Stimulated activated CD8-positive, alpha-beta memory T cell treated with anti-CD3 and anti-CD28 coated beads, Interleukin-12 subunit alpha, Interleukin-12 subunit beta, amount 100 ng/mL, for 24 hours (primary cell): ENCODE results near the gene G6PD.
"Not testable (repeated sequence)": the region's sequence is repeated elsewhere in the genome, so short reads cannot be mapped to it uniquely, and the experiment has no call there.

Experiments
- DNase-seq: peaks from one replicate; pipeline ENCODE4 v3.0.0-alpha.2; 2020; ENCODE audit errors: extremely low read depth

Gene G6PD

DNA sequence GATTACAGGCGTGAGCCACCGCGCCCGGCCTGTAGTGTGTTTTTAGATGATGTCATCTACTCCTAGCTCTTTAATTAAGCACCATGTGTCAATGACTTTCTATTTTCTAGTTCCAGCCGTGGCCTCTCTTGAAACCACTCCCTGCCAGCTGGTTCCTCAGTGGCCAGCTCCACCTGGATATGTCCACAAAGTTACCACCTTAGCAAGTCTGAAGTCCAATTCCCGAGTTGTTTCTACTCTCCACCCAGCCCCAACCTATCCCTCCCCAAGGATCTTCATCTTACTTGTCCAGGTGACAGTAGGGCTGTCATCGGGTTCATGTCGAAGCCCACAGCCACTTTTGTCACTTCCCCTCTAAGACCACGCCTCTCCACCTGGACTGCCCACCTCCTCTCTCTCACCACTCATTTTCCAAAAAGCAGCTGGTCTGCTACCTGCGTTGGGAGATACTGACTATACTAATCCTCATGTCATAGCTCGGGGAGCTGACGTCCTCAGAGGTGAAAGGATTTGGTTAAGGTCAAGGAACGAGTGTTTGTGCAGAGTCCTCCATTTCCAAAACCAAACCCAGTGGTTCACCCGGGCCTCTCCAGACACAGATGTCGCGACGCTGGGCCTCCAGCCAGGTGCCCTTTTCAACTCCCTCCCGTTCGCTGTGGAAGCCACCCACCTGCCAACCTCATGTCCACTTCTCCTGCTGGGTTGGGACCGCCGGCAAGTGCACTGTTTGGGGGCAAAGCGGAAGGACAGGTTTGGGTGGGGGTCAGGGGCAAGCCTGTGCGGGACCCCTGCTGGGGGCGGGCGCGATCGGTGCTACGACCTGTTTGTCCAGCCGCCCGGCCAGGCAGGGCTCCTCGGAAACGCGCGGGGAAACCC is 31.3 kb downstream of the G6PD start:
- no peak for DNase-seq

DNA sequence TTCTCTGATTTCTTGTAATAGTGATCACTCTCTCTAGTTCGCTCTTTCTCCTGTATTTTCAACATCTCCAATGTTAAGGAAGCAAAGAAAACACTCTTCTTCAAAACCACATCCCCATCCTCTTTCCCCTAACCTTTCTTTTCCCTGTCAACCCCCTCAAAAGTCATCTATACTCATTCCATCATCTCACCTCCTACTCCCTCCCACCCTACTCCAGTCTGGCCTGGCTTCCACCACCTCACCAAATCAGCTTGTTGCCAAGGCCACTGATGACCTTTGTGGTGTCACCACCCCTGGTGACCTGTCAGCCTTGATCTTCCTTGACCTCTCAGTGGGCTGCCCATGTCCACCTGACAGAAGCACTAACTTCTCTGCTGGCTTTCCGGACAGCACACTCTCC is 32.9 kb downstream of the G6PD start:
- no peak for DNase-seq

DNA sequence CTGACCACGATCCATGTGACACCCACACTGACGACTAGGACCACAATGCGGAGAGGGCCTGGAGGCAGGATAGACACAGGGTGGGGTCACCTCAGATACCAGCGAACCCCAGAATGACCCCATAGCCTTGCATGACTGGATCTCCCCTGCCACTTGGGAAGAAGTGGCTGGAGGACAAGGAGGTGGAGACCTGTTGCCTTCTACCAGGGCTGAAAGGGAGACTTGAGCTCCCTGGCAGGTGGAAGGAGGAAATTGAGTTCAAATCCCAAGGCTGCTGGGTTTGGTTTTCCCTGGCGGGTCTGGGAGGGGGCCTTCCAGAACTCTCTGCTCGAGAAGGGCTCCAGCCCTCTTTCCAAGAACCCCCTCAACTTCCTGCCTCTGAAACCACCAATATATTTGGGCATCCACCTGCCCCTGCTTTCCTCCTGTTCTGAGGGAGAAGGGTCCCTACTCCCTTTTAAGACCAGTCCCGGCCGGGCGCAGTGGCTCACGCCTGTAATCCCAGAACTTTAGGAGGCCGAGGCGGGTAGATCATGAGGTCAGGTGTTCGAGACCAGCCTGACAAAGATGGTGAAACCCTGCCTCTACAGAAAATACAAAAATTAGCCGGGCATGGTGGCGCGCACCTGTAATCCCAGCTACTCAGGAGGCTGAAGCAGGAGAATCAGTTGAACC is 33.6 kb downstream of the G6PD start:
- DNase-seq, result no peak

DNA sequence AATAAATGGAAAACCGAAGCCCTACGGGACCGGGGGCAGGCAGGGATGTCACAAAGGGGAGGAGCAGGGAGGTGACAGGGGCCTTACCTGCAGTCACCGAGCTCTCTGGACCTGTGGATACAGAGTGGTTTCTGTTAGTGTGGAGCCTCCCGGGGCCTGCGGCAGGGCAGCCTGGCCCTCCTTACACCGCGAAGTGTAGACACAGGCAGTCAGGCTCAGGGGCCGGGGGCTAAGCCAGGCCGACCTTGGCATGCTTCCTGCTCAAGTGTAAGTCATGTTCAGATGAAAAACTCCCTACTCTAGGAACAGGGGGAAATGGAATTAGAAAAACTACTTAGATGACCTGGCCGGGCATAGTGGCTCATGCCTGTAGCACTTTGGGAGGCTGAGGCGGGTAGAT is 34.9 kb downstream of the G6PD start:
- DNase-seq, result no peak

DNA sequence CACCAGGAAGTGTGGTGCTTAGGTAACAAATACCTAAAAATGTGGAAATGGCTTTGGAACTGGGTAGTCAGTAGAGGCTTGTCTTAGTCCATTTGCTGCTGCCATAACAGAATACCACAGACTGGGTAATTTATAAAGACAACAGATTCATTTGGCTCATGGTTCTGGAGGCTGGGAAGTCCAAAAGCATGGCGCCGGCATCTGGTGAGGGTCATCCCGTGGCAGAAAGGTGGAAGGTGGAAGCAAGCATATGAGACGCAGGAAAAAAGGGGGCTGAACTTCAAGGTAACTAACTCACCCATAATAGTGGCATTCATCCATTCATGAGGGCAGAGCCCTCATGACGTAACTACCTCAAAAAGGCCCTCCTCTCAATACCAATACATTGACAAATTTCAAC is 37.2 kb downstream of the G6PD start:
- DNase-seq, result no peak

- DNase-seq, result no peak
Observed at GRCh38 chrX:154508384-154508745, 38.3 kb downstream of the G6PD start.

- no peak for DNase-seq
Observed at GRCh38 chrX:154507673-154508383, 38.8 kb downstream of the G6PD start.

- no peak for DNase-seq
Observed at GRCh38 chrX:154506483-154507332, 39.9 kb downstream of the G6PD start.

DNA sequence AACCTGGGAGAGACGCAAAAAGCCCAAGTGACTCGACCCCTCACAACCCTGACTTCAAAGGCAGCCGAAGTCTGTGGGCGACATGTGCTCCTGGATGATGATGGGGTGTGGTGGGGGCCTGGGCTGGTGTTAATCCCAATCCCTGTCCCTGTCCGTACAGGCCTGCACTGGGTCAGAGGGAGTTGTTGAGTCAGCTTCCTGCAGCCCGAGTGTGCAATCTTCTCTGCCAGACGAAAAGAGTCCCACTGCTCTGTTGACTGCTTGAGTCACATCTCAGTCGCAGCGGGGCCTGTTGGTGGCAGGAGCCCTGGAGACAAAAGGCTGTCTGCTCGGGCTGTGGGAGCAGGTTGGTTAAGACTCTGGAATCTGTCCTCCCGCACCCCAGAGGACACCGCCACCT is 40.9 kb downstream of the G6PD start:
- no peak for DNase-seq

DNA sequence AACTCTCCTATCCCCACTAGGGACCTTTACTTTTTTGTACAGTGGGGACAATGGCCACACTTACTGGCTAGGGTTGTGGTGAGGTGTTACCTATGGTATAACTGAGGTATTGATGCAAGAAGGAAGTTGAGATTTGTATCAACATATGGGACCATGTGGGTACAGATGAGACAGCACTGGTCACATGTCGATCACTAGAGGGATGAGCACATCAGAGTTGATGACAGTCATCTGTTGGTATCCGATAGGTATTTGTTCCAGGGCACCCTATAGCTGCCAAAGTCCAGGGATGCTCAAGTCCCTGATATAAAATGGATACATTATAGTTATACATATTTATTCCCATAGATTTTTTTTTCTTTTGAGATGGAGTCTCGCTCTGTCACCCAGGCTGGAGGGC is 43.7 kb downstream of the G6PD start:
- DNase-seq, result no peak

DNA sequence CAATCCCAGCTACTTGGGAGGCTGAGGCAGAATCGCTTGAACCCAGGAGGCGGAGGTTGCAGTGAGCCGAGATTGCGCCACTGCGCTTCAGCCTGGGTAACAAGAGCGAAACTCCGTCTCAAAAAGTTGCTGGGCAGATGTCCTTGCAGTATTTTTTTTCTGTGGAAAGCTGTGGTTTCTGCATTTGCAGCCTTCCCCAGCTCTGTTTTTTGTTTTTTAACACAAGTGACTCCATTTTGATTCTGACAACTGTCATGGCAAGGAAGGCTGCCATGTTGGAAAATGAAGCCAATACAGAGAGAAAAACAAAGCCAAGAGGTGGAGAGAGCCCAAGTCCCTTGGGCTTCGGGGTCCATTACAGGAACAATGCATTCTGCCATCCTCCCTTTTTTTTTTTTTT is 44.5 kb downstream of the G6PD start:
- no peak for DNase-seq

GRCh38 chrX:154501423-154501822 is 45.2 kb downstream of the G6PD start:
- not testable (repeated sequence) for DNase-seq

DNA sequence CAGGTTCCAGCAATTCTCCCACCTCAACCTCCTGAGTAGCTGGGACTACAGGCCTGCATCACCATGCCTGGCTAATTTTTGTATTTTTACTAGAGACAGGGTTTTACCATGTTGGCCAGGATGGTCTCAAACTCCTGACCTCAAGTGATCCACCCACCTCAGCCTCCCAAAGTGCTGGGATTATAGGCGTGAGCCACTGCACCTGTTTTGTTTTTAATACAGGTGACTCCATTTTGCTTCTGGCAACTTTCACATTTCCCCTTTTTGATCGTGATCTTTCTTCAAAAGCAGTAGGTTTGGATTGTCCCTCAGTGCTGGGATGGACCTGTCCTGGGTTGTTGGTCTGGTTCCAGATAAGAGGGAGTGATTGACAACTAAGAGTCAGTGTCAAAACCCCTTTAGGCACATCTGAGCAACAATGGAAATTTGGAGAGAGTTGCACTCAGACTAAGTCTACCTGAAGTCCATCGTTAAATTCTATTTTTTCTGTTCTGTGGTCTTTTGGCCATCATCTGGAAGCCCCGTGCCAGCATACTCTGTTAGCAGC is 50.0 kb downstream of the G6PD start:
- DNase-seq, result not testable (repeated sequence)

GRCh38 chrX:154495472-154495922 is 51.1 kb downstream of the G6PD start:
- DNase-seq, result no peak

- no peak for DNase-seq
Observed at GRCh38 chrX:154494715-154495114, 51.9 kb downstream of the G6PD start.

- DNase-seq, result peak; percentile 69
Observed at GRCh38 chrX:154490414-154491083, 56.1 kb downstream of the G6PD start, which contains the start of gene SLC10A3. TSS of gene SLC10A3 (minus strand) at chrX:154490629. CDS start at chrX:154488940, 1,689 bp downstream.

- DNase-seq, result no peak
Observed at GRCh38 chrX:154490021-154490413, 56.6 kb downstream of the G6PD start.

GRCh38 chrX:154489182-154489581 is 57.5 kb downstream of the G6PD start:
- DNase-seq, result no peak

- DNase-seq, result no peak
Observed at GRCh38 chrX:154488336-154489075, 58.1 kb downstream of the G6PD start.
